Endodermal cell (in vitro differentiated cells): ENCODE measurements around the gene RIMOC1. TPM values are rescaled to one million over a fixed set of nuclear protein-coding genes. Genes with fewer than 3 reads are reported as not detected.
A peak's percentile ranks its signal among the peaks of the same experiment; 100 is the strongest.
"Not testable (repeated sequence)": the region's sequence is repeated elsewhere in the genome, so short reads cannot be mapped to it uniquely, and the experiment has no call there.

Experiments
- DNase-seq: peaks from one replicate; pipeline ENCODE4 v3.0.0-alpha.2; 2017
- H3K27ac ChIP-seq: 2 replicates; pipeline ENCODE4 v1.5.1; 2013; ENCODE audit warnings: mild to moderate bottlenecking, low read depth, low read length, moderate library complexity
- H3K27me3 ChIP-seq: 2 replicates; pipeline ENCODE4 v1.6.1; 2013; ENCODE audit warnings: mild to moderate bottlenecking, low read length, moderate library complexity; ENCODE audit not compliant: insufficient read depth, control insufficient read depth, poor library complexity, severe bottlenecking
- H3K36me3 ChIP-seq: 2 replicates; pipeline ENCODE4 v1.7.0; 2013; ENCODE audit warnings: mild to moderate bottlenecking, low read length, moderate library complexity; ENCODE audit not compliant: control insufficient read depth, insufficient read depth
- H3K4me1 ChIP-seq: one replicate; pipeline ENCODE4 v1.7.0; 2013; ENCODE audit warnings: low read length; ENCODE audit not compliant: control insufficient read depth, insufficient read depth
- H3K4me3 ChIP-seq: 2 replicates; pipeline ENCODE4 v1.5.1; 2013; ENCODE audit warnings: mild to moderate bottlenecking, low read length, moderate library complexity
- H3K9ac ChIP-seq: 2 replicates; pipeline ENCODE4 v1.6.1; 2013; ENCODE audit warnings: mild to moderate bottlenecking, low read length, moderate library complexity; ENCODE audit not compliant: poor library complexity, severe bottlenecking; ENCODE audit errors: extremely low read depth
- H3K9me3 ChIP-seq: 2 replicates; pipeline ENCODE4 v1.6.1; 2013; ENCODE audit warnings: mild to moderate bottlenecking, low read length, moderate library complexity; ENCODE audit not compliant: control insufficient read depth
- H3K27ac Mint-ChIP-seq: 2 replicates; pipeline ENCODE4 v1.8.0; 2020; ENCODE audit warnings: mixed read lengths
- H3K27me3 Mint-ChIP-seq: 2 replicates; pipeline ENCODE4 v1.8.0; 2021; ENCODE audit warnings: mild to moderate bottlenecking, mixed read lengths; ENCODE audit not compliant: insufficient read depth
- H3K36me3 Mint-ChIP-seq: 2 replicates; pipeline ENCODE4 v1.8.0; 2020; ENCODE audit warnings: low read depth, mixed read lengths
- H3K4me1 Mint-ChIP-seq: 2 replicates; pipeline ENCODE4 v1.8.0; 2020; ENCODE audit warnings: mixed read lengths
- H3K4me3 Mint-ChIP-seq: 2 replicates; pipeline ENCODE4 v1.8.0; 2020; ENCODE audit warnings: mild to moderate bottlenecking, moderate library complexity, mixed read lengths
- H3K9me3 Mint-ChIP-seq: 2 replicates; pipeline ENCODE4 v1.8.0; 2020; ENCODE audit warnings: mild to moderate bottlenecking, mixed read lengths
- WGBS, 2 experiments: methylation state at CpG; one replicate each; pipeline versions ENCODE4 v1.1.5 to v1.1.7; 2013; ENCODE audit warnings: missing lambda C conversion rate in 2 of 2, mixed read lengths in 1 of 2; ENCODE audit not compliant: insufficient coverage in 1 of 2, insufficient read length in 1 of 2; 5-methylcytosine and 5-hydroxymethylcytosine counted together
- total RNA-seq, 2 donors: library from RNA; stranded (reverse); fragmentation: NEBNext Ultra II Directional in 1 of 2; extraction: Animal tissue kit (Norgen Biotek cat#: 25700) in 1 of 2; gene quantifications; 2 replicates in 1 of 2; 3 replicates in 1 of 2; pipeline ENCODE4 v1.2.1, GENCODE V29; 2021
- TF ChIP-seq, protein P1 (sequence below): fragments of 200-600 bp; sonication (generic); conservative IDR thresholded peaks from 2 replicates; pipeline ENCODE4 v1.5.0; 2021; ENCODE audit warnings: antibody characterized with exemption, mild to moderate bottlenecking

The RIMOC1 gene
- total RNA-seq, 2 donors from 2014 or later: 46.5 to 47.0 TPM

GRCh38 chr5:41935544-41935943 is 31.4 kb downstream of the RIMOC1 start:
- DNase-seq: peak; percentile 43
- no peaks in the 10 kb centered on the region for H3K27me3 Mint-ChIP-seq
- H3K27ac Mint-ChIP-seq: no peak overlapping the region

GRCh38 chr5:41940641-41941040 is 36.5 kb downstream of the RIMOC1 start:
- Mint-ChIP-seq H3K4me3 (no peak overlapping the region), H3K36me3 (no peaks in the 10 kb centered on the region), H3K27me3 (no peaks in the 10 kb centered on the region), H3K9me3 (no peaks in the 10 kb centered on the region), H3K4me1 (peaks cover 5% of the 10 kb centered on the region), H3K27ac (no peak overlapping the region)
- TF ChIP-seq, protein P1, sequence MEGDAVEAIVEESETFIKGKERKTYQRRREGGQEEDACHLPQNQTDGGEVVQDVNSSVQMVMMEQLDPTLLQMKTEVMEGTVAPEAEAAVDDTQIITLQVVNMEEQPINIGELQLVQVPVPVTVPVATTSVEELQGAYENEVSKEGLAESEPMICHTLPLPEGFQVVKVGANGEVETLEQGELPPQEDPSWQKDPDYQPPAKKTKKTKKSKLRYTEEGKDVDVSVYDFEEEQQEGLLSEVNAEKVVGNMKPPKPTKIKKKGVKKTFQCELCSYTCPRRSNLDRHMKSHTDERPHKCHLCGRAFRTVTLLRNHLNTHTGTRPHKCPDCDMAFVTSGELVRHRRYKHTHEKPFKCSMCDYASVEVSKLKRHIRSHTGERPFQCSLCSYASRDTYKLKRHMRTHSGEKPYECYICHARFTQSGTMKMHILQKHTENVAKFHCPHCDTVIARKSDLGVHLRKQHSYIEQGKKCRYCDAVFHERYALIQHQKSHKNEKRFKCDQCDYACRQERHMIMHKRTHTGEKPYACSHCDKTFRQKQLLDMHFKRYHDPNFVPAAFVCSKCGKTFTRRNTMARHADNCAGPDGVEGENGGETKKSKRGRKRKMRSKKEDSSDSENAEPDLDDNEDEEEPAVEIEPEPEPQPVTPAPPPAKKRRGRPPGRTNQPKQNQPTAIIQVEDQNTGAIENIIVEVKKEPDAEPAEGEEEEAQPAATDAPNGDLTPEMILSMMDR: no peak
- Histone ChIP-seq H3K27me3 (no peaks in the 10 kb centered on the region), H3K9me3 (no peaks in the 10 kb centered on the region), H3K27ac (no peak overlapping the region), H3K36me3 (no peaks in the 10 kb centered on the region), H3K4me3 (no peak overlapping the region), H3K9ac (no peak overlapping the region), H3K4me1 (no peaks in the 10 kb centered on the region)
- no peak for DNase-seq
- WGBS, 2 experiments: 100% methylated on average over 1 of the region's 1 CpG; no CpG with 5 or more reads in 1 of the 2 experiments

More at GRCh38 chr5:41935544-41935943, 31.4 kb downstream of the RIMOC1 start:
- Histone ChIP-seq H3K36me3 (no peaks in the 10 kb centered on the region), H3K4me1 (peaks cover 4% of the 10 kb centered on the region), H3K9ac (no peak overlapping the region), H3K4me3 (no peak overlapping the region), H3K9me3 (no peaks in the 10 kb centered on the region), H3K27me3 (no peaks in the 10 kb centered on the region), H3K27ac (no peak overlapping the region)
- Mint-ChIP-seq H3K4me3 (no peak overlapping the region), H3K4me1 (peaks cover 8% of the 10 kb centered on the region), H3K36me3 (no peaks in the 10 kb centered on the region), H3K9me3 (no peaks in the 10 kb centered on the region)
- TF ChIP-seq, protein P1: no peak

GRCh38 chr5:41945332-41945955 is 41.3 kb downstream of the RIMOC1 start:
- not testable (repeated sequence) for H3K4me3 Mint-ChIP-seq, H3K9ac ChIP-seq, H3K4me3 ChIP-seq, H3K9me3 ChIP-seq, H3K27me3 ChIP-seq, H3K36me3 ChIP-seq, H3K27ac Mint-ChIP-seq, DNase-seq, H3K36me3 Mint-ChIP-seq, H3K9me3 Mint-ChIP-seq, H3K27me3 Mint-ChIP-seq, H3K4me1 Mint-ChIP-seq, H3K27ac ChIP-seq, H3K4me1 ChIP-seq
- WGBS, 2 experiments: 86 to 90% methylated on average over 3 to 7 of the region's 7 CpGs

DNA sequence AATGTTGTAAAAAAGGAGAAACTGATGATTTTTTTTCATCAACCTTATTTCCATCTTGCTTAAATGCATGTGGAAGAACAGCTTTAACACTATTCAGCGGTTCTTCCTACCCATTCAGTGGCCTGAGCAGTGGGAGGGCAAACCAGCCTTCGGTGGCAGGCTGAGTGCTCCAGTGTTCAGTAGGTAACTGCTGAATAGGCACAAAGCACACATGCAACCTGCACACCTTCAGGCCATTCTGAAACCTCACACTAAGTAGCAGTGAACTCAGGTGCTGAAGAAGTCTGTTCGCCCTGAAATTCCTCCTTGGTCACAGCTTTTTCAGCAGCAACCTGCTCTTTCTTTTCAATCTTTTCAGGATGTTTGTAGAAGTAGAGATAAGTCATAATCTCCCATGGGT is 47.1 kb downstream of the RIMOC1 start:
- H3K9me3 Mint-ChIP-seq: no peaks in the 10 kb centered on the region

More for the DNA sequence above, 47.1 kb downstream of the RIMOC1 start:
- Histone ChIP-seq H3K36me3 (no peaks in the 10 kb centered on the region), H3K27ac (no peak overlapping the region), H3K4me3 (no peak overlapping the region), H3K9me3 (no peaks in the 10 kb centered on the region), H3K9ac (no peak overlapping the region), H3K4me1 (no peaks in the 10 kb centered on the region), H3K27me3 (no peaks in the 10 kb centered on the region)
- Mint-ChIP-seq H3K4me3 (no peak overlapping the region), H3K27me3 (peaks cover 1% of the 10 kb centered on the region), H3K27ac (no peak overlapping the region), H3K36me3 (no peaks in the 10 kb centered on the region), H3K4me1 (no peaks in the 10 kb centered on the region)
- no peak for DNase-seq
- 62 to 81% methylated on average over 3 of the region's 3 CpGs for WGBS, 2 experiments
- TF ChIP-seq, protein P1: no peak
